OCI-LY7 (cell line): Measurements from ENCODE around the gene PCED1B. TPM values are rescaled to one million over a fixed set of nuclear protein-coding genes. Genes with fewer than 3 reads are reported as not detected.

Experiments used
- Bru-seq: library from RNA; stranded (reverse); fragments of 400-500 nt; gene quantifications from one replicate; lab custom pipeline; 2021; lab: Mats Ljungman, UMichigan
- BruChase-seq, 2 experiments: library from RNA; stranded (reverse); fragments of 400-500 nt; gene quantifications; one replicate each; lab custom pipeline; 2021; lab: Mats Ljungman, UMichigan
- BruUV-seq: library from RNA; stranded (reverse); fragments of 400-500 nt; replicated peaks from 2 replicates; lab custom pipeline; 2021; lab: Mats Ljungman, UMichigan
- CTCF ChIA-PET: fragments of 300-600 bp; sonication (Branson Sonifier 250); formaldehyde crosslinking; loops from one replicate; lab custom pipeline; 2022; ENCODE audit warnings: antibody characterized with exemption; ENCODE audit not compliant: unreplicated experiment; lab: Charles Lee
- POLR2A ChIA-PET: fragments of 300-600 bp; sonication (Branson Sonifier 250); formaldehyde crosslinking; loops from one replicate; lab custom pipeline; 2022; ENCODE audit warnings: antibody characterized with exemption; lab: Charles Lee
- DNase-seq: peaks from one replicate; pipeline ENCODE4 v3.0.0-alpha.2; 2015; ENCODE audit warnings: low spot score
- H2AFZ ChIP-seq: fragments of 200-600 bp; sonication (generic), shearing (Covaris generic); 2 replicates; pipeline ENCODE4 v1.6.1; 2014; ENCODE audit warnings: mild to moderate bottlenecking, antibody characterized with exemption, low read length, moderate library complexity
- H3K27ac ChIP-seq: fragments of 200-600 bp; sonication (generic); 2 replicates; pipeline ENCODE4 v1.5.1; 2014; ENCODE audit warnings: mixed run types, low read depth, mild to moderate bottlenecking, moderate library complexity, low read length, inconsistent platforms; ENCODE audit not compliant: poor library complexity, severe bottlenecking
- H3K36me3 ChIP-seq: fragments of 200-600 bp; sonication (generic); 2 replicates; pipeline ENCODE4 v1.6.1; 2014; ENCODE audit warnings: mild to moderate bottlenecking, antibody characterized with exemption, low read length, moderate library complexity, mixed read lengths; ENCODE audit not compliant: insufficient read depth
- H3K4me1 ChIP-seq: fragments of 200-600 bp; sonication (generic); 2 replicates; pipeline ENCODE4 v1.5.1; 2014; ENCODE audit warnings: mild to moderate bottlenecking, low read length; ENCODE audit not compliant: insufficient read depth, poor library complexity, severe bottlenecking
- H3K4me2 ChIP-seq: fragments of 200-600 bp; sonication (generic); 2 replicates; pipeline ENCODE4 v1.6.1; 2014; ENCODE audit warnings: mild to moderate bottlenecking, low read length
- H3K4me3 ChIP-seq: fragments of 200-600 bp; sonication (generic); 2 replicates; pipeline ENCODE4 v1.5.1; 2014; ENCODE audit warnings: mild to moderate bottlenecking, low read depth, low read length; ENCODE audit not compliant: poor library complexity, severe bottlenecking
- H3K79me2 ChIP-seq: fragments of 200-600 bp; sonication (generic); 2 replicates; pipeline ENCODE4 v1.6.1; 2016; ENCODE audit warnings: low read depth, mild to moderate bottlenecking, low read length, moderate library complexity, mixed read lengths; ENCODE audit not compliant: insufficient read depth
- H3K9me2 ChIP-seq: fragments of 200-600 bp; sonication (generic); 2 replicates; pipeline ENCODE4 v1.6.1; 2016; ENCODE audit warnings: mild to moderate bottlenecking, low read length, mixed read lengths; ENCODE audit not compliant: insufficient read depth
- H3K9me3 ChIP-seq: fragments of 200-600 bp; sonication (generic); 2 replicates; pipeline ENCODE4 v1.6.1; 2014; ENCODE audit warnings: mild to moderate bottlenecking, mixed run types, low read length, mixed read lengths
- H4K20me1 ChIP-seq: fragments of 200-600 bp; sonication (generic); 2 replicates; pipeline ENCODE4 v1.6.1; 2014; ENCODE audit warnings: mild to moderate bottlenecking, antibody characterized with exemption, low read length, moderate library complexity, mixed read lengths; ENCODE audit not compliant: insufficient read depth
- CTCF ChIP-seq: fragments of 200-600 bp; sonication (generic); conservative IDR thresholded peaks from 2 replicates; pipeline ENCODE4 v1.5.1; 2014; ENCODE audit warnings: mild to moderate bottlenecking, antibody characterized with exemption, low read length, moderate library complexity, mixed read lengths
- EZH2phosphoT487 ChIP-seq: fragments of 200-600 bp; sonication (generic); IDR thresholded peaks from 2 replicates; pipeline ENCODE4 v1.6.1; 2018; ENCODE audit warnings: low read depth, borderline replicate concordance, mild to moderate bottlenecking, mixed run types, antibody characterized with exemption, low read length, moderate library complexity, mixed read lengths
- intact Hi-C: fragments of 100-400 bp; cut with micrococcal nuclease; formaldehyde crosslinking; loops from one replicate; pipeline ENCODE4 v1.10.0; 2022; ENCODE audit not compliant: unreplicated experiment
- long read RNA-seq: library from polyadenylated mRNA; stranded (forward); transcript quantifications from one replicate; pipeline ENCODE4 v2.0.0, GENCODE V29; 2022
- total RNA-seq, 2 experiments: library from RNA; depleted of rRNA in 1 of 2; stranded (reverse); fragments of >200 nt in 1 of 2; shearing (Covaris generic) in 1 of 2; gene quantifications; 2 replicates each; pipeline ENCODE4 v1.2.3, GENCODE V29; 2014 to 2022

PCED1B gene
- total RNA-seq (2014; rRNA removed; shearing (Covaris generic)) (8.4 TPM in 2 replicates), total RNA-seq (2022) (19.3 and 24.3 TPM in 2 replicates), Bru-seq, nascent RNA (percentile 48 among the genes with signal in this experiment), BruChase-seq, experiment 1, labeled RNA remaining after a 6-hour chase (percentile 44 among the genes with signal in this experiment), BruChase-seq, experiment 2, labeled RNA remaining after a 2-hour chase (percentile 47 among the genes with signal in this experiment)
- long read RNA-seq, partial matches to known transcripts, result 13 of 57 reads
- long read RNA-seq, other reads (novel, unspliced or antisense), result 43 of 57 reads

- no peaks in the 10 kb centered on the region for H3K4me1 ChIP-seq
- no peaks in the 10 kb centered on the region for H3K9me3 ChIP-seq
- BruUV-seq, result no TSS peak
- H3K79me2 ChIP-seq, result no peaks in the 10 kb centered on the region
- TF ChIP-seq CTCF (peak; percentile 43), EZH2phosphoT487 (no peak)
- peak within 1 kb of the TSS; percentile 64 for H3K4me2 ChIP-seq
- ChIA-PET POLR2A (interaction anchor here (0.6 to 2.2 kb wide), 4 partner anchors 13 to 627 kb away, joined by 3 to 5 read pairs (median 4); no protein-coding TSS in a partner anchor), CTCF (no interaction called here)
- H3K27ac ChIP-seq, result no peak within 1 kb of the TSS
- no peaks in the 10 kb centered on the region for H3K36me3 ChIP-seq
- H3K4me3 ChIP-seq, result peak within 1 kb of the TSS; percentile 50
- no peaks in the 10 kb centered on the region for H3K9me2 ChIP-seq
- peak; percentile 38 for DNase-seq
- intact Hi-C loops, result loop anchor here (1.0 to 5.0 kb wide), 3 partner anchors 47 to 330 kb away; no protein-coding TSS in a partner anchor
- H4K20me1 ChIP-seq, result no peaks in the 10 kb centered on the region
- peak within 1 kb of the TSS; percentile 57; the same call in 1 of the 2 replicates for H2AFZ ChIP-seq
Measured at GRCh38 chr12:47079468-47079980, at the start of gene PCED1B, which contains the start of gene AMIGO2. Gene PCED1B, plus strand, starts transcription at chr12:47079621. Its CDS starts 155,443 bp downstream, at chr12:47235064. Gene AMIGO2, minus strand, starts transcription at chr12:47079959. Its CDS starts 957 bp downstream, at chr12:47079002.

- H2AFZ ChIP-seq, result no peak overlapping the region
- no peaks in the 10 kb centered on the region for H3K36me3 ChIP-seq
- H3K4me3 ChIP-seq, result no peak overlapping the region
- CTCF ChIA-PET, result no interaction called here
- H3K9me3 ChIP-seq, result no peaks in the 10 kb centered on the region
- BruUV-seq, result no TSS peak
- no peak for TF ChIP-seq EZH2phosphoT487
- TF ChIP-seq CTCF, result no peak
- DNase-seq, result no peak
- H4K20me1 ChIP-seq, result no peaks in the 10 kb centered on the region
- no peak overlapping the region for H3K4me2 ChIP-seq
- POLR2A ChIA-PET, result interaction anchor here (0.6 kb wide), 1 partner anchor 94 kb away, joined by 3 read pairs; no protein-coding TSS in a partner anchor
- no peaks in the 10 kb centered on the region for H3K9me2 ChIP-seq
- H3K79me2 ChIP-seq, result no peaks in the 10 kb centered on the region
- intact Hi-C loops, result loop anchor here (5.0 to 10.0 kb wide), 3 partner anchors 47 to 955 kb away; partner anchors contain the start of genes AMIGO2 and PCED1B
- H3K27ac ChIP-seq, result no peak overlapping the region
- no peaks in the 10 kb centered on the region for H3K4me1 ChIP-seq
Measured at GRCh38 chr12:47029903-47030302, 49.5 kb upstream of the PCED1B start.
